ENCODE measurements around the gene BCAN.

BCAN gene

DNA sequence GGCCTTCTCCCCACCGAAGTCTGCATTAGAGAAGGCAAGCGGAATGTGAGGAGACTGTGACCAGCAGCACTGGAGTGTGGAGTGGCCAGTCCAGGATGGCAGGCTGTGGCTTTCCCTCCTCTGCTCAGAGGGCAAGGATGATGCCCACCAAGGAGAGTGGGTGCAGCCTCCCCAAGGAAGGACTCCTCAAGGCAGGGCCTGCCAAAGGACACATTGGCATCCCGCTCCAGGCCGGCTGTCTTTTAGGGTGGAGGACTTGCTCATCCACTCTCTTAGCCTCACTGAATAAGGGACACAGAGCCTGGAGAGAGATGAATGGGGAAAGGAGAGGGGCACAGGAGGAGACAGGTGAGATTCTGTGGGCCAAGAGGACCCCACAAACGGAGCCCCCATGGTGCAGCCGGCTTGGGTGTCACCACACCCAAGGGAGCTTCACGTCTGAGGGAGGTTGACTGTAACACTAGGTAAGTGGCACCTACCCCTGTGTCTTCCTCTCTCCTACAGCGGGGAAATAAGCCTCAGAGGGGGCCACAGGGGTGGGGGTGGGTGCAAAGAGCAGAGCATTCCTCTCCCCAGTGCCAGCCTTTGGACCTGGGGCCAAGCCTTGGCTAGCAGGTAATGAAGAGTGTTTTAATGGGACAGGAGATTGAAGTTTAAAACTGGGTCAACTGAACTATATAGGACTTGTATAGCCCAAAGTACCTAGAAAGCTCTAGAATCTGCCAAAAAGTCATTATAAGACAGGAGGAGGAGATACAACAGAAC is 39.5 kb downstream of the BCAN start:
- DNase-seq = no peak

DNA sequence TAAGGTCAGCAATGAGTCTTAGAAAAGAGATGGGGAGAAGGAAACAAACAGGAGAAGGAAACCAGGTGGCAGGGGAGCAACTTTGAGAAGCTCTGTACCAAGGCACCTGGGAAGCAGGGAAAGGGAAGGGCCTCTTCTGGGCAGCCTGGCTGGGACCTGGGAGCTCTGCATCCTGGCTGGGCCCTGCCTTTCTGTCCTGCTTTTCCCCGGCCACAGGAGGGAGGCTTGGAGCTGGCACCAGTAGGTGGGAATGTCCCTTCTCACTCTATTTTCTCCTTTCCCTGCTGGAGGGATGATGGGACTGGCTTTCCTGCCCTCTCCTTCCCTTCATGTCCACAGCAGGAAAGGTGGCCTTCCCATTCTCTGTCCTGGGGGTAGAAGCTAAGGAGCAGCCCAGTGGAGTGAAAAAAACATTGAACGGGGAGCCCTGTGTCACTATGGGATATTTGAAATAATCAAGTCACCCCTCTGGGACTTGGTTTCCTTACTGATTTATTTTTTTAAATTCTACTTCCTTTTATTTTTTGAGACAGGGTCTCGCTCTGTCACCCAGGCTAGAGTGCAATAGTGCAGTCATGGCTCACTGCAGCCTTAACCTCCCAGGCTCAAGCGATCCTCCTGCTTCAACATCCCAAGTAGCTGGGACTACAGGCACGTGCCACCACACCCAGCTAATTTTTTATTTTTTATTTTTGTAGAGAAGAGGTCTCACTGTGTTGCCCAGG is 40.4 kb downstream of the BCAN start:
- DNase-seq = no peak

DNA sequence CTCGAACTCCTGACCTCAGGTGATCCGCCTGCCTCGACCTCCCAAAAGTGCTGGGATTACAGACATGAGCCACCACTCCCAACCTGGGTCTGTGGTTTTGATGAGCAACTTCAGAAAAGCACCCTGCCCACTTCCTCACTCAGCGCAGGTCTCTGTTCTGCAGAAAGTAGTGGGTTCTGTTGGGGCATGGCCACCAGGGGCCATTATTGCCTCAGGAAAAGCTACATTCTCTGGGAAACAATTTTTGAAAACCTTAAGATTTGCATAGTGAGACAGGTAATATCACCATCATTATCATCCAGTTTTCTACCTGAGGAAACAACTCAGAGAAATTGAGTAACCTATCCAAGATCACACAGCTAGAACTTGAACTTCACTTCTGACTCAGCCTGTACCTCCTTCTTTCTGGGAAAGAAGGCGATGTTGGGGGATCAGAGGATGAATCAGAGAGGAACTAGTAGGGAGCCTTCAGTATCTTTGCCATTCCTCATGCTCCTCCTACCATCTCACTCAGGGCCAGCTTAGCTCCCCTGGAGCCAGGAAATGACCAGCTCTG is 42.4 kb downstream of the BCAN start:
- DNase-seq = peak; percentile 51

DNA sequence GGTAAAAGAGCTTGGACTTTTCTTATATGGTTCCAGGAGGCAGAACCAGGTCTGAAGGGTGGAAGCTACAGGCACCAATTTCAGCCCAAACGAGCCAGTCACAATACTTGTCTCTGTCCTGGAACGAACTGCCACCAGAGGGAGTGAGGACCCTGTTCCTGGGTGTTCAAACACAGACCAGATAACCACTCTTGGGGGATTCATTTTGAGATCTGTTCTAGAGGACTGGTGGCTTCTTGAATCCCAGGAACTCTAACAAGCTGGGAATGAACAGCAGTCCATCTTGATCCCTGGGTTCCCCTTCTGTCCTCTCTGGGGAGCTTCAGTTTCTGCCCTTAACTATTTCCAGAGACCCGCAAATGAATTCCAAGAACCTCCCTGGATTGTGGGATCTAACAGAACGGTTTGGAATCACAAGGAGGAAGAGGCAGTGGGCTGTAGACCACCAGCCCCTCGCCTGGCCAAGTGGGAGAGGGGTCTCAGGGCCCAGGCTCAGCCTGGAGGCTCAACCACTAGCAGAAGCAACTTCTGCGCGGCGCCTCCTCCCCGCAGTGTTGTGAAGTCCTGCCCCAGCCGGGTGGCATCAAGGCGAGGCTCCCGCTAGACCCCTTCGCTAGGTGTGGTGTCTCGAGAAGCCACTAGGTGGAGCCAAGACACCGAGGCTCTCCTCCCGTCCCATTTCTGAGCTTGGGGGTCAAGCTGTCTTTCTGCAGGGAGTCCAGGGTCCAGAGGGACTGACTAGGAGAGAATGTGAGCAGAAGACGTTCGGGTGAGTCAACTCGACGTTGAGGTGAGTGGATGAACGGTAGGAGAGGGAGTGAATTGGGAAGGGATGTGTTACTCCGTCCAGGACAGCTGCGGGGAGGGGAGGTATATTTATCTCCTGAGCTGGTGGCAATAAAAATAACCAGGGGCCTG is 47.4 kb downstream of the BCAN start:
- peak; percentile 79 for DNase-seq

DNA sequence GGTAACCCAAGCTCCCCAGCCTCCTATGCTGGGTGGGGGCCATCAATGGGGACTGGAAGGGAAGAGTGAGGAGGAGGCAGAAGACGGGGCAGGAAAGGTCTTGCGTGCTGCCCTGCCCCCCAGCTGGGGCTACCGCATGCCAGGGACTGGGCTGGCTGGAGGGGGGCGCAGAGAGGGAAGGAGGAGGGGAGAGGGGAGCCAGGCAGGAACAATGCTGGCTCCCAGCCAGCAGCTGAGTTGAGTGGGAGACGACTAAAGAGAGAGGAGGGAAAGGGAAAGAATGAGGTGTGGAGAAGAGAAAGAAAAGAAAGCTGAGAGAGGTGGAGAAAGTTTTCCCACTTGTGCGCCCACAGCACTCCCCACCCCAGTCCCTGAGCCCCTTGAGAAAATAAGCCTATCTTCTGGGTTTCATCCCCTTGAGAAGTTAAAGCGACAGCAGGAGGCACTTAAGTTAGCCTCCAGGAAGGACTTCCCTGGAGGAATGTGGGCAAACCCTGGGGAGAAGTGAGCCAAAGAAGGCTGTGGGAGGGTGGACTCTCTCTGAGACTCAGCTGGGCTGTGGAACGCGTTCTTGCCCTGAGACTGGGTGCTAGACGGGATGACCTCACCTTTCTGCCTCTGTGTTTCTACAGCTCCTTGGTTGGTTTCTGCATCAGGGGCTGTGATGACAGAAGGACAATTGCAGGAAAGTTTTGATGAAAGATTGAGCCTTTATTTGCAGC is 48.2 kb downstream of the BCAN start:
- DNase-seq = no peak

DNA sequence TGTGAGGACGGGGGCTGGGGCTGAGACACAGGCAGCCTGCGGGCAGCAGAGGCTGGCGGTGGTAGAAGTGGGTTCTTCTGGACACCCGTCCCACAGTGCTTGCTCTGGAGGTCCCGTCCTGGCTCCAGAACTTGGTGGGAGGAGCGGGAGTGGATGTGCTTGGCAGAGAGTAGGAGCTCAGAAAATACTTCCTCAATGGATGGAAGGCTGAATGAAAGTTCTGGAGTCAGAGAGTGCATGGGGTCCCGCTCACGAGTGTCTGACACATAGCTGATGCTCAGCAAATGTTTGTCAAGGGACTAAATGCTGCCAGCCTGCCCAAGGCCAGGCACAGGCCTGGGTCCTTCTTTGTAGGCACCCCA is 48.7 kb downstream of the BCAN start:
- DNase-seq = no peak

DNA sequence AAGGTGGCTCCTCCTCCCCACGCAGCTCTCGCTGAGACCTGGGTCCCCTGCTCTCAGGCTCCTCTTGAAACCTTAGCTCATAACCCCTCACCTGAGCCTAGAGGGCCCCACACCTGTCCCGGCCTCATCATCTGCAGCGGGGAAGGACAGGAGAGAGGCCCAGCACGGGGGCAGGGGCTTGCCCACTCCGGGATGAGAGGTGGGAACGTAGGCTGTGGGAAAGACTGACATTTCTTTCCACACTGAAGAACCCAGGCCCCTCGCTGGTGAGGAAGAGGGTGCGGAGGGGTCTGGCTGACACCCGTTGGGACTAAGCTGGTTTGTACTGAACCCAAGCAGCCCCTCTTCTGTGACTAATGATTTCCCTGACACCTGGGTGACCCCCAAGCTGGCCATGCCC is 49.3 kb downstream of the BCAN start:
- DNase-seq = no peak

DNA sequence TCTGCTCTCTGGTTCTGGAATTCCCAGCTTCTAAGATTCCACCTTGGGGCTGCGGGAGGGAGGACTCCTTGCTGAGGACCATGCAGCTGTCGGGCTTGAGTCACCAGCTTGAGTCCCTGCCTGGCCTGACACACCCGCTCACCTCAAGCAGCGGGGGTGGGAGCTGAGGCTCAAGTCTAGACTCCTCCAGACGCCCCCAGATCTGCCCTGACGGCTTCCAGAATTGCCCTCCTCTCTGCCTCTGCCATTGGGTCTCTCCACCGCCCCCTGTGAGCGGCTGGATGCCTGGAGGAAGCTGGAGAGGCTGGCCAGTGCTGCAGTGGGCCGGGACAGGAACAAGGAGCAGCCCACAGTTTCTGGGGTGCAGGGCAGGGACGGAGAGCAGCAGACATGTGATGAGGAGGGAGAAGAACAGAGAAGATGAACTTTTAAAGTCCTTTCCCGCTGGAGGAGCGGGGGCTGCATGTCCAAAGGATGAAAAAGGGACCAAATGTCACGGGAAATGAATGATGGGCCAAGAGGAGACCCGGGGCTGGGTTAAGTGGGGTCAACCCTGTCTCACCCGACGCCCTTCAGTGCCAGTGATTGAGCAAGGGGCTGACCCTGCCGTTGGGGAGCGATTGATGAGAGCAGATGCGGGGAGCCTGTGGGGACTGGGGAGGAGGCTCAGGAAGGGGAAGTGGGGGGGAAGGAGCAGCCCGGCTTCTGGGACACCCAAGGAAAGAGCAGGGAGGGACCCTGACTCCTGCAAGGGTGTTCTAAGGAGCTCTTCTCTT is 49.9 kb downstream of the BCAN start:
- no peak for DNase-seq

DNA sequence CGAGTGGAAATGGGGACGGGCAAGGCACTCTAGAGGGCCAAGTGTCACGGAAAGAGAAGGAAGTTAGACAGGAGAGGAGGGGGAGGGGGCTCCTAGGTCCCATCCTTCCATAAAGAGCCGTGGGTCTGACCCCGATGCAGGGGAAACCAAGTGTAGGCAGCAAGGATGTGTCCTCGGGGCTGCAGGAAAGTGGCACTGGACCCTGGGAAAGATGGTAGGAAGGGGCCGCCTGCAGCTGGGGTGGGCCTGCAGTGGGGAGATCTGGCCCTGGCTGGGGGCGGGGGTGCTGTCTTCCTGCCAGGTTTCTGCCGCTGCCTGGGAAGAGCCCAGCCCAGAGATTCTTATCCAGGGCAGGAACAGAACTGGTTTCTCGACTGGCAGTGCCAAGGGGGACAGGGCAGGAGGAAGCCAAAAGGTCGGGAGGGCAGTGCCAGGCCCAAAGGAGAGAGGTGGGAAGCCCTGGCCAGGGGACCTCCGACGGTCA is 50.6 kb downstream of the BCAN start:
- no peak for DNase-seq

DNA sequence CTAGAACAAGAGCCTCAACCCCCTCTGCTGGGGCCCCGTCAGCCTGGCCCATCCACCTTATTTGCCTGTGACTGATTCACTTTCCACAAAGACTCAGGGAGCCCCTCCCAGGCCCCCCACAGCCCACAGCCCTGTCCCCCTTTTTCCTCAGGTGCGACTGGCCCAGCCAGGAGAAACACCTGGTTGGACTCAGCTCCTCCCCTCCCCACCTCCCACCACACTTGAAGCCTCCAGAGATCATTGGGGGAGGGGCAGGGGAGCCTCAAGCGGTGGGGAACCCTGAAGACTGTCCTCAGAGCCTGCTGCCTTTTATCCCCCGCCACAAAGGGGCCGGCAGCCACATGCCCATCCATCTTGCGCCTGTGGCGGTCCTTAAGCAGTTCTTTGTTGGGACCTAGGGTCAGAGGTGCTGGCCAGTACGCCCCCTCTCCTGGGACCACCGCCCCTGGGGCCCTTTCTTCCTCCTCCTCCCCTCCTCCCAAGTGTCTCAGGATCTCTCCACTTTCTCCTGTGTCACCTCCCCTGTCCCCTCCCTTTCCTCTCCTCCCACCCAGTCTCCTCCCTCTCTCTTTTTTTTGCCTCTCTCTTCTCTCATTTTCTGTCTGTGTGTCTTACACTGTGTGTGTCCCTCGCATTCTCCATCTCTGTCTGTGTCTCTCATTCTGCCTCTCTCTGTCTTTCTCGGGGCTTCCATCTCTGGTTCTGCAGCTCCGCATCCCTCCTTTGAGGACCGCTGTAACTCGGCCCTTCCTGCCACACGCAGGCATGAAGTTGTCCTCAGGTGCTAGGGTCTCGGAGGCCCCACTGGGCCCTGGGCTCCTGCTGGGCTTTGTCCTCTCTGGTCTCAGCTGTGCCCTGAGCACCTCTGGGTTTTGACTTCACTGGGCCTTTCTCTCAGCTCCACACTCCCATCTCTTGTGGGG is 51.3 kb downstream of the BCAN start:
- no peak for DNase-seq

DNA sequence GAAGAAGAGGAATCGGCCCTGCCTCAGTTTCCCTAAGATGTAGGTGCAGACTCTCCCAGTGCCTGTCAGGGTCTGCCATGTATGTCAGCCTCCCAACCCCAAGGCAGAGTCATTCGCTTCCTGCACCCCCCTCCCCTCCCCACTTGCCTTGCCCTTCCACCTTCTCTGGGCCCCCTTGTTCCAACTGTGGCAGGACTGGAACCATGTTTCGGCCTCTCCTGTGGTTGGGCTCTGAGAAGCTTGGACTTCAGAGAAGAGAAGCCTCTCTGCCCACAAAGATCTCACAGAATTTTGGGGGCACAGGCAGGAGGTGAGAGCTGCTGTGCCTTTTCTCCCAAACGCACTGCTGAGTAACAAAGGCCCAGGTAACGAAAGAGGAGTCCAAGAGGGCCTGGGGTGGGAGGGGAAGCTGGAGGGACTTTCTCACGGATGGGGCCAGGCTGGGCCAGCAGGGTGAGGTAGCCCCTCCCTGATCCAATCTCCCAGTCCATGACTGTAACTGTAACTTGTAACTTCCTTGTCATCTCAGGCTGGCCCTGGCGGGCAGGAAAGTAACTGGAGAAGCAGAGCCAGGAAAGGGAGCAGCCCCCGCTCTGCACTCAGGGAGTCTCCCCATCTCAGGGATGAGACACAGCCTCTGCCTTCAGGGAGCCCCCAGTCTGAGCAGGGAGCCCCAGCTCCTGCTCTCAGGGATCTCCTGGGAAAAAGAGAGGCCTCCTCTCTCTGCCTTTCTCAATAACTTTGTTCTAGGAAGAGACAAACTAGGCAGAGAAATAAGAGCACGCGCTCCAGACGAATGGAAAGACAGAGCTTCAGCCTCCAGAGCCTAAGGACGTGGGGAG is 52.2 kb downstream of the BCAN start:
- no peak for DNase-seq

DNA sequence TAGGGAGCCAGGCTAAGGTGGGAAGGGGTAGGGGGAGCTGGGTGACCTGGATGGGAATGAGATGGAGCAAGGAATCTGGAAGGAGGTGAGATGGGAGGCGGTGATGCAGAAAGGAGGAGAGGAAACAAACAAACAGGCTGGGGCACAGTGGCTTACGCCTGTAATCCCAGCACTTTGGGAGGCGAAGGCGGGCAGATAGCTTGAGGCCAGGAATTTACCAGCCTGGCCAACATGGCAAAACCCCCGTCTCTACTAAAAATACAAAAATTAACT is 52.7 kb downstream of the BCAN start:
- no peak for DNase-seq

DNA sequence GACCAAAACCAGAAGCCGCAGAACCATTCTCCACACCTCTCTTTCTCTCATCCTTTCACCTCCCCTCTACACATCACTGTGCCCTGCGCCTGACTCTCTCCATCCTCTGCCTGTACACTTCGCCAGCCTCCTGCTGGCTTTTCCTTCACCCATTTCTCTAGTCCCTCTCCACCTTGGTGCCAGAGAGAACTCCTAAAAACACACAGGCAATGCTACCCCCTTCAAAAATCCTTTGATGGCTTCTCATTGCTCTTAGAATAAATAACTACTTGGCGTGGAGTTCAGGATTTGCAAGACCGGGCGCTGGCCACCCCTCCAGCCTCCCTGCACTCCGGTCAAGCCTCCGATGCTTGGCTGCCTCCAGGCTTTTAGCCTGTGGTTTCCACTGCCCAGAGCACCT is 54.8 kb downstream of the BCAN start:
- no peak for DNase-seq

DNA sequence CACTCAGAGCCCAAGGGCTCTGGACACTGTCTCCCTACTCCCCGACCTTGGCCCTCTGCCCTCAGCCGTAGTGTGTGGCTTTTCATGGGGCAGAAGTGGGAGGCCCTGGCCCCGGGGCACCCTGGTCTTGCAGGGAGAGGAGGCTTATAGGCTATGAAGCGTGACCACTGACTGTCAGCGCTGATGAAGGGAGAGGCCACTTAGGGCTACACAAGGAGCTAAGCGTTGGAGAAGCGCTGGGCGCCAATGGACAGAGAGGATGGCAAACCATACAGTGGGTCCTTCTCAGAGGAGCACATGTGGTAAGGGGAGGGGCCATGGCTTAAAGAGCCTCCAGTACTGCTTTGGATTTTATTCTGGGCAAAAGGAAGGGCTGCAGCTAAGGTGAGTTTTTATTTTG is 55.6 kb downstream of the BCAN start:
- DNase-seq = no peak

DNA sequence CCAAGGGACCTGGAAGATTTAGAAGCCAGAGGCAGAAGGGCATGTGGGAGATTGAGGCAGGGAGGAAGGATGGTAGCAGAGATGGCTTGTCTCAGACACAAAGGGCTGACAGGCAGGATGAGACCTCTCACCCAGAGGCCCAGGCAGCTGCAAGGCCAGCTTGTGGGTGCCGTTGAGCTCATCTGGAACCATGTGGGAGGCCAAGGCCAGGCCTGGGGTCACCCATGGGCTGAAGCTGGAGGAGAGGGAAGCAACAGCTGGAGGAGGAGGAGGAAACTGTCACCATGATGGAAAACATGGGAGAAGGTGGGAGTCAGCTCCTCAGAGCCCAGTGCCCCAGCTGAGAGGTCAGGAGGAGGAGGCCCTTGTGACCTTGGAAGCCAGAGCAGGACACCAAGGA is 57.1 kb downstream of the BCAN start:
- DNase-seq = no peak

DNA sequence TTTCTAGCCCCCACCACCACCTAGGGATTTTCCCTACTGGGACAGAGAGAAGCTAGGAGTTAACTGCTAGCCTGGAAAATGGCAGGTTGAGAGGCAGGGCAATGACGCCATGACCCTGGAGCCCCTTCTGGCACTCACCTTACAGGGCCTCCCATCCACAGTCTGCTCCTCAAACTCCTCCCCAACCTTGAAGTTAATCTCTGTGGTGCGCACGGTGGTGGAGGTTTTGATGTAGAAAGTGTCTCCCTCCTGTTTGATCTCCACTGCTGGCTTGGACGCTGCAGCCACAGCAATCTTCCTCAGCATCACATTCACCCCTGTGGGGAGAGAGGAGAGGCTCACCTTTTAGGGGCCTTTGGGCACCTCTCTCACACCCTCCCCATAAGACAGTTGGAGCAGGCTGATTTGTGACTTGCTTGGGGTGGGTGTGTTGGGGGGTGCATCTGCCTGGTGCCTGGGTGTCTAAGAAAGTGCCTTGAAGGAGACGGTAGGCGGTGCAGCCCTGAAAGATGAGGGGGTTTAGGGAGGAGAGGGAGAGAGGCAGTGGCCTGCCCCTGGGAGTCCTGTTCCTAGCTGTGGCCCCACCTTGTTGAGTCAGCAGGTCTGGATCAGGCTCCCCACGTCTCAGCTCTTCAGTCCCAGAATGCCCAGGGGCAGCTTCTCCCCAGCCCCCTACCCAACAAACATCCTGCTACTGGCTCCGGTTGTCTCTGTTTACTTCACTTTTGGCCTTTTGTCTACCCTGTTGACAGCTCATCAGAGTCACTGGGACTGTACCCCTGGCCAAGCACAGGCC is 59.0 kb downstream of the BCAN start:
- no peak for DNase-seq

DNA sequence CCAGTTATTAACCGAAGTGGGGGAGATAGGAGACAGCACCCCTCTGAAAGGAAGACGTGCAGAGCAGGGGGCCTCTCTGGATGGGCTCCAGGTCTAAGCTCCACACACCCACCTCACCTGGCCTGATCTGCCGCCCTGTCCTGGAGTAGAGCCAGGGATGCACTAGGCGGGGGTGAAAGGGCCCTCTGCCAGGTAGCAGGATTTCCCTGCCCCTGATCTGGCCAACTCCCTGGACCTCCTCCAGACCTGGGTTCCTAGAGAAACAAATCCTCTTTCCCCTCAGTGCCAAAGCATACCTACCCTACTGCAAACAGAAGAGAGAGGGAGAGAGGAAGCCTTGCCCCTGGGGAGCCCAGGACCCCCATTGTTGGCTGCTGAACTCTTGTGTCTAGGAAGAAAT is 61.4 kb downstream of the BCAN start:
- DNase-seq = no peak

DNA sequence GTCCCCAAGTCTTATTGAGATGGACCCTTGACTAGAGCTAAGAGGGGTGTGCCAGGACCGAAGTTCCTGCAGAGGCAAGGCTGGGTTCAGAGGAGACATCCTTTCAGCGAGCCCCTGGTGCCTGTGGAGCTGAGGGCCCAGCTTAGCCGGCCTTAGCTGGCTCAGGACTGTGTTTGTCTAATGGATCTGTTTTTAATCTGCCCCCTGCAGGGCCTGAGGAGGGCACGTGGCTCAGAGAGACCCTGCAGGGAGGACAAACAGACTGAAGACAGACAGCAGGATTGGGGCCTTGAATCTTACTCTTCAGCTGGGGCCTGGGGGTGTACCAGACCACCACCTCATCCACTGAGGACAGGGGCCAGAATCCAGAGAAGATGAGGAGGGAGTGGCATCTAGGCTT is 61.8 kb downstream of the BCAN start:
- DNase-seq = no peak

DNA sequence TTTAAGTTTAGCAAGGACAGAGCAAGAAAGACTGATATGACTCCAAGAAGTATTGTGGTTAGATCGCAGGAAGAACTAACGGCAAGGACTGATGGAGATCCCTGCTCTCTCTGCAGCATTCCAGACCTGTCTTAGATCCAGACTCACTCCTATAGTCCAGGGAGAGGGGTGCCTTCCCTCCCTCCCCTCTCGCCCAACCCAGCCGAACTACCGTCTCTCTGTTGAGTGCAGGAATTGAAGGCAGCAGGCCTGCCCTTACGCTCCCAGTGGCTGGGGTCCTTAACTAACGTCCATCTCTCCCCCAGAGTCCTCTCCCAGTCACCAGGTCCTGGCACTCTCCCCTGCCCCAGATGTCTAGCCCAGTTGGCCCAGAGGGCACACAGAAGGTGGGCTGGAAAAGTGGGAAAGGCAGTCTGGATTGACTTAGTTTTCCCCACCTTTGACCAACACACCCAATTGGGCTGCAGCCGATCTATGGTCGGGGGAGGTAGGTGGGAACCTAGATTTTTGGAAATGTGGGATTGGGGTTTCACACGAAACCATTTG is 62.3 kb downstream of the BCAN start:
- DNase-seq = no peak

All from stimulated activated CD4-positive, alpha-beta T cell treated with anti-CD3 and anti-CD28 coated beads, Interleukin-1b, Interleukin-23, amount 100 ng/mL, for 48 hours (primary cell).